Skeletal muscle satellite cell (primary cell): Measurements from ENCODE around the gene IARS2.
A peak's percentile ranks its signal among the peaks of the same experiment; 100 is the strongest.
"Not testable (repeated sequence)": the region's sequence is repeated elsewhere in the genome, so short reads cannot be mapped to it uniquely, and the experiment has no call there.

Experiments used
- H3K27me3 ChIP-seq: 2 replicates; pipeline ENCODE4 v1.7.0; 2013; ENCODE audit warnings: low read length; ENCODE audit not compliant: control insufficient read depth, insufficient read depth
- H3K36me3 ChIP-seq: 2 replicates; pipeline ENCODE4 v1.7.0; 2013; ENCODE audit warnings: mild to moderate bottlenecking, control low read depth, low read length; ENCODE audit not compliant: insufficient read depth
- H3K4me1 ChIP-seq: 2 replicates; pipeline ENCODE4 v1.7.0; 2013; ENCODE audit warnings: low read length; ENCODE audit not compliant: control insufficient read depth, insufficient read depth
- H3K4me2 ChIP-seq: 2 replicates; pipeline ENCODE4 v1.7.0; 2013; ENCODE audit warnings: mild to moderate bottlenecking, low read length
- H3K4me3 ChIP-seq: 2 replicates; pipeline ENCODE4 v1.7.0; 2013; ENCODE audit warnings: low read length
- H3K9ac ChIP-seq: 2 replicates; pipeline ENCODE4 v1.7.0; 2013; ENCODE audit warnings: mild to moderate bottlenecking, low read depth, low read length, moderate library complexity
- H3K9me3 ChIP-seq: replicated peaks from 2 replicates; pipeline ENCODE4 v1.7.0; 2013; ENCODE audit warnings: mild to moderate bottlenecking, control low read depth, low read length

The IARS2 gene

DNA sequence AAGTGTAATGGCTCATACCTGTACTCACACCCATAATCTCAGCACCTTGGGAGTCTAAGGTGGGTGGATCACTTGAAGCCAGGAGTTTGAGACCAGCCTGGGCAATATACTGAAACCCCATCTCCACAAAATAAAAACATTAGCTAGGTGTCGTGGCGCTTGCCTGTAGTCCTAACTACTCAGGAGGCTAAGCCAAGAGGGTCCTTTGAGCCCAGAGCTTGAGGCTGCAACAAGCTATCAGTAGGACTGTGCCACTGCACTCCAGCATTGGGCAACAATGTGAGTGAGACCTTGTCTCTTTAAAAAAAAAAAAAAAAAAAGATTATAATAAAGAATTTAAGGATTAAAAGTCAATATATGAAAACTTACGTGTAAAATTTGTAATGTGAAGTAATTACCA, 16.0 kb upstream of the IARS2 start:
- H3K4me3 ChIP-seq = no peak overlapping the region
- H3K4me1 ChIP-seq = no peaks in the 10 kb centered on the region
- no peaks in the 10 kb centered on the region for H3K9me3 ChIP-seq
- no peak overlapping the region for H3K4me2 ChIP-seq
- peaks cover 9% of the 10 kb centered on the region for H3K36me3 ChIP-seq
- no peak overlapping the region for H3K9ac ChIP-seq
- no peaks in the 10 kb centered on the region for H3K27me3 ChIP-seq

DNA sequence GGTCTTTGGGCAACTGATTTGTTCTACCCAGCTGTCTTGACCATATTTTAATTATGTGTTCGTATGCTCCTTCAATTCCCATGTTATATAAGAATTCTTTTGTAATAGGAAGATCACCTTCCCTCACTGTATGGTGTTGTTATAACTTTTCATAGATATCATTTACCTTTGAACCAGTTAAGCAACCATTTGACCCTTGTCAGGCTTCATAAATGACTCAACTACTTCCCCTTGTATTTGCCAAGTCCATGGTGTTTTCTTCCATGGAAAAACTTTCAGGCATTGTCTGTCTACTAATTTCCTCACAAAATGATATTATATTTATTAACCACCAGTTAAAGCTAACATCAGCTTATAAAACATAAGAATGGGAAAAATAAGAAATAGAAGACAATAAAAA, 9.5 kb upstream of the IARS2 start:
- H3K9ac ChIP-seq = no peak overlapping the region
- no peaks in the 10 kb centered on the region for H3K9me3 ChIP-seq
- H3K36me3 ChIP-seq = no peaks in the 10 kb centered on the region
- no peak overlapping the region for H3K4me2 ChIP-seq
- H3K4me1 ChIP-seq = peaks cover 3% of the 10 kb centered on the region
- H3K4me3 ChIP-seq = no peak overlapping the region
- H3K27me3 ChIP-seq = no peaks in the 10 kb centered on the region

DNA sequence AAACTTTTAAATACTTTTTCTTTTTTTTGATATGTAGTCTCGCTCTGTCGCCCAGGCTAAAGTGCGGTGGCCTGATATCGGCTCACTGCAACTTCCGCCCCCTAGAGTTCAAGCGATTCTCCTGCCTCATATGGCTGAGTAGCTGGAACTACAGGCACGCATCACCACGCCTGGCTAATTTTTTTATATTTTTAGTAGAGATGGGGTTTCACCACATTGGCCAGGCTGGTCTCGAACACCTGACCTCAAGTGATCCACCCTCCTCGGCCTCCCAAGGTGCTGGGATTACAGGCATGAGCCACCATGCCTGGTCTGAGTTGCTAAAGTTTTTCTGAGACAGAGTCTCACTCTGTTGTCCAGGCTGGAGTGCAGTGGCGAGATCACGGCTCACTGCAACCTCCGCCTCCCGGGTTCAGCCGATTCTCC, 7.7 kb upstream of the IARS2 start:
- H3K4me2 ChIP-seq, H3K27me3 ChIP-seq, H3K4me1 ChIP-seq, H3K9me3 ChIP-seq, H3K36me3 ChIP-seq, H3K4me3 ChIP-seq, H3K9ac ChIP-seq: not testable (repeated sequence)

DNA sequence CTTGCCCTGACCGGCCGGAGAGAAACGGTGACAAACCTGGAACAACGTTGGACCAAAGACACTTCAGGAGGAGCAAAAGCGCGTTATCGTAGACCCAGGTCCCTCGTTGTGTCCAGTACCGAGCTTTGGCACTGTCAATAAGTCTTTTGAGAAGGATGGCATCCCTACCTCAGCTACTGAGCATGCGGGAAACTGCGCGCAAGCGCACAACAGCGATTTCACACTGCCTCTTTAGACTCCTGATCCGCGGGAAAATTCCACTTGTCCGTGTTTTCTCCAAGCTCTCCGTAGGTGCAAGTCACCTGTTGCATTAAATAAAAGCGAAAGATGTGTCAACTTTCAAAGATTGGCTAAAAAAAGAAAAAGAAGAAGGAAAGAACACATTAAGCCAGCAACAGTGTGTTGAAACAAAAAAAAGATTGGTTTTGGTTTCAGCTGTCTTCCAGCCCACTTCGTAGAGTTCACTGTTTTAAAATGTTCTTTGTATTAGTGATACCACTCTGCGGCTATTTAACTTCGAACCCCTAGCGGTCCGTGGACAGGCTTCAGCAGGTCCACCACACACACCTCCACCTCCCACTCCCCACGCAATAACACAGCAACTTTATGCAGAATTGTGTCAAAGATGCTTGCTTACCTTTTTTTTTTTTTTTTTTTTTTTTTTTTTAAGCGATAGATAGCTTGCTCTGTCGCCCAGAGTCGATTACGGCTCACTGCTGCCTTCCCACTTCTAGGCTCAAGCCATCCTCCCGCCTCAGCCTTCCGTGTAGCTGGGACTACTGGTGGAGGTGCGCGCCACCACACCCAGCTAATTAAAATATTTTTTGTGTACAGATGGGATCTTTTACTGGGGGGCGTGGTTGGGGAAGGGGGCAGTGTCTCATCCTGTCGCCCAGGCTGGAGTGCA, 4.0 kb upstream of the IARS2 start, which contains the start of gene BPNT1:
BPNT1 (minus strand) TSS at position 139 of the 907 bp plus-strand sequence. CDS start 9,942 bp downstream, outside the sequence.
- Histone ChIP-seq H3K4me1 (peaks cover 7% of the 10 kb centered on the region), H3K4me2 (peak within 1 kb of the TSS; percentile 92), H3K9ac (peak within 1 kb of the TSS; percentile 81), H3K36me3 (no peaks in the 10 kb centered on the region), H3K27me3 (no peaks in the 10 kb centered on the region), H3K4me3 (peak within 1 kb of the TSS; percentile 83), H3K9me3 (no peaks in the 10 kb centered on the region)

DNA sequence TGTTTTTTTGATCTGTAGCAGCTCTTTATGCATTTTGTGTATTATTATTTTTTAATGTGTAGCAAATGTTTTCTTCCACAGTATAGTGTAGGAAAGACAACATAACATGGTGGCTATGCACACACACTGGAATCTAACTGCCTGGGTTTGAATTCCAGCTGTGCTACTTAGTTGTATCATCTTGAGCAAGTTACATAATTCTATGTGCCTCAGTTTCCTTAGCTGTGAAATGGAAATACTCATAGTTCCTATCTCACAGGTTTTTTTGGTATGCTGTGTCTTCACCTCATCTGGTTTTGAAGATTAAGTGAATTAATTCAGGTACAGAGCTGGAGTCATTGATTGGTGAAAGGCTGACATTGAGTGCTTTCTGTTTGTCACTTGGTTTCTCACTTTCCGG, 1.2 kb upstream of the IARS2 start:
- H3K4me1 ChIP-seq = peaks cover 16% of the 10 kb centered on the region
- no peaks in the 10 kb centered on the region for H3K9me3 ChIP-seq
- H3K4me2 ChIP-seq = no peak overlapping the region
- H3K4me3 ChIP-seq = no peak overlapping the region
- H3K27me3 ChIP-seq = no peaks in the 10 kb centered on the region
- peaks cover 10% of the 10 kb centered on the region for H3K36me3 ChIP-seq
- no peak overlapping the region for H3K9ac ChIP-seq

DNA sequence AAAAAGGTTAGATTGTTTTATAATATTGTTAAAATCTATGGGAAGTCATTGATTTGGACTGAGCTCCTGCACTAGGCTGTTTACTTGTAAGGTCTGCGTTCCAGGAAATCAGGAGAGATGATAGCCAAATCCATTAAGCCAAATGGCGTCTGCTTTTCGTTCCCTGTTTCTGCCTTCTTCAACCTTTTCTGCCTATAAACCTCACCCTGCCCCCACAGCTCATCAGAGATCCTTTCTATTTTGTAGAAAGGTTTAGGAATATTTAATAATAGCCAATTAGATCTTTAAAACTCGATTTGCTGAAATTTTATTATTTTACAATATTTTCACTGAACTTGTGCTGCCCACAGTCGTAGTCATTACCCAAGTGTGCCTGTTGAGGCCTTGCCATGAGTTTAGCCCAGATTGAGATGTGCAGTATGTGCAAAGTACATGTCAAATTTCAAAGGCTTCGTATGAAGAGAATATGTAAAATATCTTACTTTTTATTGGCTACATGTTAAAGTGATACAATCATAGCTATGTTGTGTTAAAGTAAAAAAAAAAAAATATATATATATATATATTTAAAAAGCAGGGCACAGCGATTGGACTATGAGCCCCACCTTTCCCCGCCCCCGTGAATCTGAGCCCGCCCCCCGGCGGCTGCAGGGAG, 444 bp upstream of the IARS2 start:
- peaks cover 16% of the 10 kb centered on the region for H3K36me3 ChIP-seq
- H3K4me3 ChIP-seq = no peak overlapping the region
- no peaks in the 10 kb centered on the region for H3K27me3 ChIP-seq
- no peak overlapping the region for H3K9ac ChIP-seq
- no peaks in the 10 kb centered on the region for H3K9me3 ChIP-seq
- no peak overlapping the region for H3K4me2 ChIP-seq
- peaks cover 16% of the 10 kb centered on the region for H3K4me1 ChIP-seq

DNA sequence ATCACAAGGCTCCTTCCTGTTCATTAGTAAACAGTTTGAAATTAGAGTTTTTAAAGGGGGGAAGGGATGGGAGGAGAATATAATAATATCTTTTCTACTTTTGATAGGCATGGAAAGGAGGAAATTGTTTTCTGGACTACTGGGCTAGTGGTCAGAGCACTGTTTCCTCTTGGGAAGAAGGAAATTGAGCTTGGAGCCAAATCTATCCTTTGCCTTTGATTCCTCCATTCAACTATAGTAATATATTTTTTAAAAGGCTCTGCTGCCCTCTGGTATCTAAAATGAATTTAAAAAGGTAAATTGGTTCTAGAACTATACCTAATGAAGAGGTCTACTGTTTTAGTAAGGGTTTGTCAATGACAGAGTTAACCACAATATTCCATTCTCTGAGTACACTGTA, 5.9 kb downstream of the IARS2 start:
- Histone ChIP-seq H3K4me2 (no peak overlapping the region), H3K36me3 (peaks cover 64% of the 10 kb centered on the region), H3K27me3 (no peaks in the 10 kb centered on the region), H3K9me3 (no peaks in the 10 kb centered on the region), H3K4me1 (peaks cover 10% of the 10 kb centered on the region), H3K9ac (no peak overlapping the region), H3K4me3 (no peak overlapping the region)

DNA sequence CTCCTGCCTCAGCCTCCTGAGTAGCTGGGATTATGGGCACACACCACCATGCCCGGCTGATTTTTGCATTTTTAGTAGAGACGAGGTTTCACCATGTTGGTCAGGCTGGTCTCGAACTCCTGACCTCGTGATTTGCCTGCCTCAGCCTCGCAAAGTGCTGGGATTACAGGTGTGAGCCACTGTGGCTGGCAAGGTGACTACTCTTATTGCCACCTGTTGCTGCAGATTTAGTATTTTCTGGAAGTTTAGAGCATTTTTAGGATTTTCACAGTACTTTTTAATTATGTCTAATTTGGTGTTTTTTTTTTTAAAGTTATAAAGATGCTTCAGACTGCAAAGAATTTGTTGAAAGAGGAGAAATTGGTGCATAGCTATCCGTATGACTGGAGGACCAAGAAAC, 16.5 kb downstream of the IARS2 start:
- not testable (repeated sequence) for H3K27me3 ChIP-seq, H3K4me2 ChIP-seq, H3K4me1 ChIP-seq, H3K4me3 ChIP-seq, H3K9ac ChIP-seq, H3K9me3 ChIP-seq
- H3K36me3 ChIP-seq = peaks cover 44% of the 10 kb centered on the region

DNA sequence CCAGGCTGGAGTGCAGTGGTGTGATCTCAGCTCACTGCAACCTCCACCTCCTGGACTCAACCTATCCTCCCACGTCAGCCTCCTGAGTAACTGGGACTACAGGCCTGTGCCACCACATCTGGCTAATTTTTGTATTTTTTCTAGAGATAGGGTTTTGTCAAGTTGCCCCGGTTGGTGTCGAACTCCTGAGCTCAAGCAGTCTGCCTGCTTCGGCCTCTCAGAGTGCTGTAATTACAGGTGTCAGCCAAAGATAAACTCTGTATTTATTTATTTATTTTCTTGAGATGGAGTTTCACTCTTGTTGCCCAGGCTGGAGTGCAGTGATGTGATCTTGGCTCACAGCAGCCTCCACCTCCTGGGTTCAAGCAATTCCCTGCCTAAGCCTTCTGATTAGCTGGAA, 18.7 kb downstream of the IARS2 start:
- H3K9me3 ChIP-seq, H3K4me1 ChIP-seq, H3K27me3 ChIP-seq, H3K4me2 ChIP-seq, H3K9ac ChIP-seq, H3K4me3 ChIP-seq: not testable (repeated sequence)
- peaks cover 33% of the 10 kb centered on the region for H3K36me3 ChIP-seq

DNA sequence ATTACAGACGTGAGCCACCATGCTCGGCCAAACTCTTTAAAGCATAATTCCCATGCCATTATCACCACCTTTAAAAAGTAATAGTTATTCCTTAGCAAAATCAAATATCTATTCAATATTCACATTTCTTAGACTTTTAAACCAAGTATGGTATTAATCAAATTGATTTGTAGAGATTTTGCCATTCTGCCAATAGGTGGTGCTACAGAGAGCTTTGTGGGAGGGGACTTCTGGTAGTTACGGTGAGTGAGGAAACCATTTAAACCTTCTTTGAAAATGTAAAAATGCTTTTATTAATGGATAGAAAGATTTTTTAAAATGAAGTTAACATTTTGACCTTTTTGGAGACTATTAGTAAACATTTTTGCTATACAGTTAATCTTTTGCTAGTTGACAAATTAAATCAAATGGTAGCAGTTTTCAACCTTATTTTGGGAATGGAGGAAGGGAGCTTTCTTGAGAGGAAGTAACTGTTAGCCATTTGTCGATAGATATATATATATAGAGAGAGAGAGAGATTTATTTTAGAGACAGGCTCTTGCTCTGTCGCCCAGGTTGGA, 19.3 kb downstream of the IARS2 start:
- H3K9me3 ChIP-seq = no peaks in the 10 kb centered on the region
- H3K9ac ChIP-seq = no peak overlapping the region
- H3K4me3 ChIP-seq = no peak overlapping the region
- H3K4me2 ChIP-seq = no peak overlapping the region
- H3K4me1 ChIP-seq = no peaks in the 10 kb centered on the region
- peaks cover 32% of the 10 kb centered on the region for H3K36me3 ChIP-seq
- no peaks in the 10 kb centered on the region for H3K27me3 ChIP-seq

DNA sequence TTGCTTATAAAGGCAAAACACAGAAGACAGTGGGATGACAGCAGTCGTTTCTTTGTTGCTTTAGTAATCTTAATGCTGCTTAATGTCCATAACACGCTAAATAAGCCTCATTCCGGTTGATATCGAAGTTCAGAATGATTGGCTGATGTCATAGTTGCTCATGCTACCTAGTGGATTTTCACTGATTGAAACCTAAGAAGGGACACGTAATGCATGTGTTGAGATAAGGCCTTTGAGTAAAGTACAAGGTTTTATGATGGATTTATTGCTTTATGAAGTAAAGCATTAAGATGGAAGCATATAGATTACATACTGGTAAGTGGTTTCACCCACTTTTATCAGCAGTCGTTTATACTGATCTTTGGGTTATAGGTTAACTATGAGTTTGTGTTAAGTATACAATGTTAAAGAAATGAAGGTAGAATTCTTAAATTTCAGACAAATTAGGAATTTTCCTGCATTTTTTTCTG, 25.1 kb downstream of the IARS2 start:
- Histone ChIP-seq H3K4me1 (no peaks in the 10 kb centered on the region), H3K4me2 (no peak overlapping the region), H3K9ac (no peak overlapping the region), H3K27me3 (no peaks in the 10 kb centered on the region), H3K4me3 (no peak overlapping the region), H3K36me3 (peaks cover 11% of the 10 kb centered on the region), H3K9me3 (no peaks in the 10 kb centered on the region)
